Activated CD8-positive, alpha-beta memory T cell treated with anti-CD3 and anti-CD28 coated beads, Interleukin-2, amount 50 U/mL, for 24 hours (primary cell): ENCODE results near the gene ADAMTS13.
"Not testable (repeated sequence)": the region's sequence is repeated elsewhere in the genome, so short reads cannot be mapped to it uniquely, and the experiment has no call there.

Source experiments
- DNase-seq: peaks from one replicate; pipeline ENCODE4 v3.0.0-alpha.2; 2020; ENCODE audit errors: extremely low read depth

ADAMTS13 gene

GRCh38 chr9:133425049-133425632, 3.0 kb downstream of the ADAMTS13 start:
- no peak for DNase-seq

GRCh38 chr9:133426011-133426410, 3.8 kb downstream of the ADAMTS13 start:
- no peak for DNase-seq

GRCh38 chr9:133427658-133428348, 5.6 kb downstream of the ADAMTS13 start:
- no peak for DNase-seq

GRCh38 chr9:133428617-133429101, 6.5 kb downstream of the ADAMTS13 start:
- DNase-seq: no peak

GRCh38 chr9:133429214-133429613, 7.0 kb downstream of the ADAMTS13 start:
- DNase-seq: no peak

GRCh38 chr9:133429641-133430161, 7.5 kb downstream of the ADAMTS13 start:
- DNase-seq: no peak

GRCh38 chr9:133430244-133430643, 8.1 kb downstream of the ADAMTS13 start:
- no peak for DNase-seq

- no peak for DNase-seq
These were observed 11.2 kb downstream of the ADAMTS13 start for GRCh38 chr9:133433351-133433843.

GRCh38 chr9:133436681-133437080, 14.5 kb downstream of the ADAMTS13 start:
- DNase-seq: no peak

GRCh38 chr9:133437753-133438531, 15.8 kb downstream of the ADAMTS13 start:
- no peak for DNase-seq

- no peak for DNase-seq
These were observed 17.2 kb downstream of the ADAMTS13 start for GRCh38 chr9:133439337-133439736.

GRCh38 chr9:133440874-133441273, 18.7 kb downstream of the ADAMTS13 start:
- no peak for DNase-seq

- DNase-seq: no peak
These were observed 19.4 kb downstream of the ADAMTS13 start for GRCh38 chr9:133441571-133441970.

- DNase-seq: no peak
These were observed 21.1 kb downstream of the ADAMTS13 start for GRCh38 chr9:133443248-133443647.

GRCh38 chr9:133443982-133444381, 21.8 kb downstream of the ADAMTS13 start:
- no peak for DNase-seq

GRCh38 chr9:133445293-133445969, 23.3 kb downstream of the ADAMTS13 start:
- DNase-seq: no peak

- no peak for DNase-seq
These were observed 26.4 kb downstream of the ADAMTS13 start for GRCh38 chr9:133448487-133448972.

GRCh38 chr9:133449760-133450159, 27.6 kb downstream of the ADAMTS13 start:
- DNase-seq: no peak

- DNase-seq: not testable (repeated sequence)
These were observed 29.7 kb downstream of the ADAMTS13 start for GRCh38 chr9:133451865-133452264.

- no peak for DNase-seq
These were observed 30.4 kb downstream of the ADAMTS13 start for GRCh38 chr9:133452562-133452961.

- no peak for DNase-seq
These were observed 31.5 kb downstream of the ADAMTS13 start for GRCh38 chr9:133453651-133454050.

- no peak for DNase-seq
These were observed 32.2 kb downstream of the ADAMTS13 start for GRCh38 chr9:133454325-133454724.
